RPMI8226 (cell line): ENCODE measurements around the gene TMEM41B.
A peak's percentile ranks its signal among the peaks of the same experiment; 100 is the strongest.
"Not testable (repeated sequence)": the region's sequence is repeated elsewhere in the genome, so short reads cannot be mapped to it uniquely, and the experiment has no call there.

Source experiments
- DNase-seq: peaks from one replicate; pipeline ENCODE4 v3.0.0-alpha.2; 2015

TMEM41B gene

DNA sequence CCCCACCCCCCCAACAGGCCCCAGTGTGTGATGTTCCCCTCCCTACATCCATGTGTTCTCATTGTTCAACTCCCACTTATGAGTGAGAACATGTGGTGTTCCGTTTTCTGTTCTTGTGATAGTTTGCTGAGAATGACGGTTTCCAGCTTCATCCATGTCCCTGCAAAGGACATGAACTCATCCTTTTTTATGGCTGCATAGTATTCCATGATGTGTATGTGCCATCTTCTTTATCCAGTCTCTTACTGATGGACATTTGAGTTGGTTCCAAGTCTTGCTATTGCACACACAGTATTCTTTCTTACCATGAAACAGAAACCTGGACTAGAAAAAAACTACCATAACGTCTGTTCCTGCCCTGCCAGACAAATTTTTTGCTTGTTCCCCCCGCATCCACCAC is 56.1 kb downstream of the TMEM41B start:
- not testable (repeated sequence) for DNase-seq

DNA sequence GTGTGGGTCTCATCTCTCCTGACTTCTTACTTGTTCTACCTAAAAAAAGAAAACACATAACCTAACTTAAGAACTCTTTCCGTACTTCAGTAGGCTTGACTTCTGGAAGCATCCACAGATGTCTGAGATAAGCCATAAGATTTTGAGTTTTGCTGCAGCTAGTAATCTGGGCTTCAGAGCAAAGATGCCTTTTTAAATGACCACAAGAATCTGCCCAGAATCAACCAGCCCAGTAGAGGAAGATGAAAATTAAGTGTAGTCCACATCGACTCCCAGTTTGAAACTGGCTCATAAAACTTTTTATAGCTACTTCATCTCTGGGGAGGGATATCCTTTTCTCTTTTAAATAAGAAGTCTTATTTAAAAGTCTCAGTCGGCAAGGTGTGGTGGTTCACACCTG is 60.0 kb downstream of the TMEM41B start:
- no peak for DNase-seq

DNA sequence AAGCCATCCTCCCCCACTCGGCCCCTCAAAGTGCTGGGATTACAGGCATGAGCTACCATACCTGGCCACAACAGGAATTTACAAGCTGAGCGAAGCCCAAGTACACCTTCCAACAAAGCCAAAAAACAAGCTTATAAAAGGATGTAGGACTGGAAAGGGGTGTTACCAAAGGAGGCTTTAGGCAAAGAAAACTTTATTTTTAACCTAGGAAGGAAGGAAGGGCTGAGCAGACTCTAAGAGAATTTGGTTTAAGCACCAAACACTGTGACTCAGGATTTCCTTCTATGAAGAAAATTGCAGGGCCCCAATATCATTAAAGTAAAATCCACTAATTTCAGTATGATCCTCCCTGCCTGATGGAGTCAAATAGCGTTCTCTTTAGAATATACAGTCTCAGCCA is 61.3 kb downstream of the TMEM41B start:
- DNase-seq = no peak

DNA sequence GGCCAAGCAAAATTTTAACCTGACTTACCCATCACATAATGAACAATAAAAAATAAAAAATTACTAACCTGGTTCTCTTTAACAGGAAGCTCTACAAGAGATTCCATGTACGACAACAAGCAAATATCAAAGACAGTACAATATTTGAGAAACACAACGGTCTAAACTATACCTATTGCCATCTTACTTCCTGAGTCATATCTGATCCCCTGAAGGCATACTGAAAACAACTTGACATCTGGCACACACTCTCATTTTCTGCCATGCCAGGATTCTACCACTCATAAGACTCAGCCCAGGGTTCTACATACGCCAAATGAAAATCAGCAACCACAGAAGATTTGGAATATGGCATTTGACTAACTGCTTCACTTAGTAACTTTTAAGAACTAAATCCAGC is 63.1 kb downstream of the TMEM41B start:
- DNase-seq = no peak

DNA sequence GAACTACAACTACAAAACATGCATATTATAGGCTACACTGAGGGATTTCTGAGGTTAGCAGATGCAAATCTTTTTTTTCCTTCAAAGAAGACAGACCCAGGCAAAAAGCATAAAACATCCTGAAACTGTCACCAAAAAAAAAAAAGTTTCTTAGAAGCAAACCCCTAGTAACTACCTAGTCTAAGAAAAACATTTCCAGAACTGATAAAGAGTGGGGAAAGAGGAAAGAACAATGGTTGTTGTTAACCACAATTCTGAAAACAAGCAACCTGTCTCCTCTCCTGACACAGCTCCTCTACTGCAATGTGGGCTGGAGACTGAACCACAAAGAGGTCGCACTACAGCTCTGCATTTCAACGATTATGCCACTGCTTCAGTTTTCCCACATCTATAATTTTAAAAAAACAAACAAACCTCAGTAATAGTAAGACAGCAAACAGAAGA is 64.2 kb downstream of the TMEM41B start:
- peak; percentile 20 for DNase-seq

DNA sequence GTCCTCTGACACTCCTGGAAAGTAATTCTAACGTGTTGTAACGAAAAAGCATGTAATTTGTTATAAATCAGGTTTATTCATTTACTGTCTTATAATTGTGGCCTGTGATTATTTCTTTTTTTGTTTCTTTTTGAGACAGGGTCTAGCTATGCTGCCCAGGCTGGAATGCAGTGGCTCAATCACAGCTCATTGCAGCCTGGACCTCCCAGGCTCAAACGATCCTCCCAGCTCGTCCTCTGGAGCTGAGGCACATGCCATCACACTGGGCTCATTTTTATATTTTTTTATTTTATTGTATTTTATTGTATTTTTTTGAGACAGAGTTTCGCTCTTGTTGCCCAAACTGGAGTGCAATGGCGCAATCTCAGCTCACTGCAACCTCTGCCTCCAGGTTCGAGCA is 65.1 kb downstream of the TMEM41B start:
- no peak for DNase-seq

DNA sequence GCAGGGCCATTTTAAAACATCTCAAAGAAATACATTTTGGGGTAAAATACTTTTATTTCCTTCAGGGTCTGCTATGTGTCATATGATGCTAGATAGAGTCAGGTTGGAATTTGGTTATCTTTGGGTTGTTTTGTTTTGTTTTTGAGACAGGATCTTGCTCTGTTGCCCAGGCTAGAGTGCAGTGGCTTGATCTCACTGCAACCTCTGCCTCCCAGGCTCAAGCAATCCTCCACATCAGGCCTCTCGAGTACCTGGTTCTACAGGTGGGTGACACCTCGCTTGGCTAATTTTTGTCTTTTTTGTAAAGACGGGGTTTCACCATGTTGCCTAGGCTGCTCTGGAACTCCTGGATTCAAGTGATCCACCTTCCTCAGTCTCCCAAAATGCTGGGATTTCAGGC is 66.5 kb downstream of the TMEM41B start:
- DNase-seq = no peak

DNA sequence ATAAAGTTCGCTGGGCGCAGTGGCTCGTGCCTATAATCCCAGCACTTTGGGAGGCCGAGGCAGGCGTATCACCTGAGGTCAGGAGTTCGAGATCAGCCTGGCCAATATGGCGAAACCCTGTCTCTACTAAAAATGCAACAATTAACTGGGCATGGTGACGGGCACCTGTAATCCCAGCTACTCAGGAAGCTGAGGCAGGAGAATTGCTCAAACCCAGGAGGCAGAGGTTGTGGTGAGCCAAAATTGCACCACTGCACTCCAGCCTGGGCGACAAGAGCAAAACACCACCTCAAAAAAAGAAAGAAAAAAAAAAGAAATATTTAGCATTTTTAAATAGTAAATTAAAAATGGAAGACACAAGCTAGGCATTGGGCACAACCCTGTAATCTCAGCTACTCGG is 78.2 kb downstream of the TMEM41B start:
- not testable (repeated sequence) for DNase-seq

DNA sequence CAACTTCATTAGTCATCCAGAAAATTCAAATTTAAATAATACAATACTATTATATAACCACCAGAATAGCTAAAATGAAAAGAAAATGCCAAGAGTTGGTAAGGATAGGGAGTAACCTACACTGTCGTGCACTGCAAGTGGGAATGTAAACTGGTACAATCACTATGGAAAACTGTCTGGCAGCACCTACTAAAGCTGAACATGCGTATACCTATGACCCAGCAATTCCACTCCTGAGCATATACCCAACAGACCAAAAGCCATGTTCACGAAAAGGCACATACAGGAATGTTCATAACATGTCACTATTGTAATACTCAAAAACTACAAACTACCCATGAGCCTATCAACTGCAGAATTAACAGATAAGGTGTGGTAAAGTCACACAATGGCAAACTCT is 81.9 kb downstream of the TMEM41B start:
- DNase-seq = no peak

DNA sequence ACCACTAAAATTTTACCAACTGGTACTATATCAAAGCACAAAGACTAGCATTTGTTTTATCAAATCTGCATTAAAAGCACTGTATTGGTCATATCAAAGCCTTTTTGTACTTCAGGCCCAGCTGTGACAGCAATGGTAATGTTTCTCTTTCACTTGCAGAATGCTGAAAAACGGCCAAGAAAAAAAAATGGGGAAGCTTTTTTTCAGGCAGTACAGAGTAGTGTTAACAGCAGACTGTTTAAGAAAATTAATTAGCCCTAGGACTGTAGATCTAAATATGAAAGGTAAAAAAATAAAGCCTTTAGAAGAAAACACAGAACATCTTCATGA is 82.6 kb downstream of the TMEM41B start:
- peak; percentile 73 for DNase-seq
